GM12878 (cell line): ENCODE data around the gene IQGAP2. TPM values are rescaled to one million over a fixed set of nuclear protein-coding genes. Genes with fewer than 3 reads are reported as not detected.

Experiments
- CBX3 ChIP-seq: fragments of 200-600 bp; sonication (generic); IDR thresholded peaks from 2 replicates; pipeline ENCODE4 v1.6.1; 2016; ENCODE audit warnings: low read depth, borderline replicate concordance
- DPF2 ChIP-seq: fragments of 450-650 bp; IDR thresholded peaks from 2 replicates; pipeline ENCODE4 v1.6.1; 2017; ENCODE audit warnings: mild to moderate bottlenecking
- EGR1 ChIP-seq, 2 experiments: IDR thresholded peaks; 1 replicate in 1 of 2; 2 replicates in 1 of 2; pipeline ENCODE4 v1.6.1; 2011 to 2012; ENCODE audit warnings: low read depth in 2 of 2, low read length in 2 of 2, borderline replicate concordance in 1 of 2, mild to moderate bottlenecking in 1 of 2, moderate library complexity in 1 of 2
- IRF4 ChIP-seq: IDR thresholded peaks from 2 replicates; pipeline ENCODE4 v1.6.1; 2011; ENCODE audit warnings: low read depth, low read length
- KDM1A ChIP-seq: fragments of 200-600 bp; sonication (generic); IDR thresholded peaks from 2 replicates; pipeline ENCODE4 v1.6.1; 2016; ENCODE audit warnings: borderline replicate concordance
- MEF2A ChIP-seq: IDR thresholded peaks from 2 replicates; pipeline ENCODE4 v1.6.1; 2011; ENCODE audit warnings: low read depth, mild to moderate bottlenecking, low read length, moderate library complexity; ENCODE audit not compliant: insufficient read depth
- POLR2AphosphoS2 ChIP-seq: IDR thresholded peaks from 2 replicates; pipeline ENCODE4 v1.6.1; 2011; ENCODE audit warnings: low read depth, mild to moderate bottlenecking, low read length, improper control_type of control experiment, moderate library complexity
- RFX5 ChIP-seq: IDR thresholded peaks from 2 replicates; pipeline ENCODE4 v1.6.1; 2011; ENCODE audit warnings: low read depth, low read length, improper control_type of control experiment
- ZNF622 ChIP-seq: fragments of 450-650 bp; IDR thresholded peaks from 2 replicates; pipeline ENCODE4 v1.6.1; 2017; ENCODE audit warnings: mild to moderate bottlenecking, inconsistent platforms
- polyA plus RNA-seq, 11 experiments: library from polyadenylated mRNA; depleted of rRNA in 4 of 11; unstranded in 6 of 11; stranded (reverse) in 5 of 11; fragments of >200 nt; fragmentation: Nextera tagmentation in 4 of 11; fragmentation: Illumina TruSeq in 1 of 11; extraction: Ambion mirVana in 4 of 11; extraction: Trizol in 1 of 11; gene quantifications; 1 replicate in 1 of 11; 2 replicates in 10 of 11; pipeline versions ENCODE4 v1.2.1 to v1.2.3, GENCODE V29; 2011 to 2016; ENCODE audit warnings: inconsistent platforms in 2 of 11, missing spikeins in 2 of 11, low read depth in 1 of 11
- total RNA-seq, 4 experiments: library from RNA; depleted of rRNA in 3 of 4; stranded (reverse); fragments of >200 nt in 3 of 4; fragmentation: Illumina TruSeq in 1 of 4; extraction: Trizol in 1 of 4; gene quantifications; 2 replicates each; pipeline versions ENCODE4 v1.2.1 to v1.2.3, GENCODE V29; 2013 to 2021
- TF ChIP-seq, protein P1 (sequence below): fragments of 150-350 bp; IDR thresholded peaks from 2 replicates; pipeline ENCODE4 v1.6.1; 2016; ENCODE audit warnings: low read depth, low read length
- TF ChIP-seq, protein P2 (sequence below): IDR thresholded peaks from 2 replicates; pipeline ENCODE4 v1.6.1; 2012; ENCODE audit warnings: low read depth, low read length, improper control_type of control experiment
- TF ChIP-seq, protein P3 (sequence below): fragments of 150-350 bp; IDR thresholded peaks from 2 replicates; pipeline ENCODE4 v1.6.1; 2014; ENCODE audit warnings: mild to moderate bottlenecking, low read depth, low read length
- TF ChIP-seq, protein P4 (sequence below): IDR thresholded peaks from 2 replicates; pipeline ENCODE4 v1.6.1; 2011; ENCODE audit warnings: borderline replicate concordance, low read depth, mild to moderate bottlenecking, moderate library complexity, low read length; ENCODE audit not compliant: insufficient read depth, poor library complexity, severe bottlenecking
- TF ChIP-seq, protein P5 (sequence below): fragments of 450-650 bp; formaldehyde crosslinking; IDR thresholded peaks from 2 replicates; pipeline ENCODE4 v1.4.0; 2020; ENCODE audit warnings: mild to moderate bottlenecking, moderate library complexity
- TF ChIP-seq, protein P6 (sequence below): fragments of 450-650 bp; IDR thresholded peaks from 2 replicates; pipeline ENCODE4 v1.6.1; 2017; ENCODE audit warnings: antibody characterized with exemption, mild to moderate bottlenecking, moderate library complexity

The IQGAP2 gene
- total and polyA plus RNA-seq, 10 of the 15 experiments (the other 5 are each of a cell fraction or from before 2014, with no cell fraction given): 14.5 to 41.4 (median 21.8) TPM

DNA sequence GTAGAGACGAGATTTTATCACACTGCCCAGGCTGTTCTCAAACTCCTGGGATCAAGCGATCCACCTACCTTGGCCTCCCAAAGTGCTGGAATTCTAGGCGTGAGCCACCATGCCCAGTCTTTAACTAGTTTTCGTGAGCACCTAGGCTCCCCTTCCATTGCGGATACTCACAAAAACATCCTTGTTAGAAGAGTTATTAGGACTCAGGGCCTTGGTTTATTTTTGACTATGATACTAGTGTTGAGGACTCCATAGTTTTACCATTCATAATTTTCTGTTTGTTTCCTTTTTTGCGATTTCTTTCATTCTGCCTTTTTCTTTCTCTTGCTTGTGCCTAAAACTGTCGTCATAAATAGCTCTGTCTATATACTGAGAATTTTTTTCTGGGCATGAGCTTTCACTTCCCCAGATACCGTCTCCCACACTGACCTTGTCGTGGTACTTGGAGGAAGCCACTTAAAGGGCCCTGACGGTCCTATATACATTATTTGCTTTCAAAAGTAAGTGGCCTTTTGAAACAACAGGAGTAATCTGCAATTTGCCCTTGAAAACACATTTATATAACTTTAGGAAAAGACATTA is 318.0 kb downstream of the IQGAP2 start (continued):
- peak; percentile 78; the same call in 1 of the 2 replicates for TF ChIP-seq IRF4
- peak; percentile 69; the same call in 1 of the 2 replicates for TF ChIP-seq MEF2A
- TF ChIP-seq, protein P1, sequence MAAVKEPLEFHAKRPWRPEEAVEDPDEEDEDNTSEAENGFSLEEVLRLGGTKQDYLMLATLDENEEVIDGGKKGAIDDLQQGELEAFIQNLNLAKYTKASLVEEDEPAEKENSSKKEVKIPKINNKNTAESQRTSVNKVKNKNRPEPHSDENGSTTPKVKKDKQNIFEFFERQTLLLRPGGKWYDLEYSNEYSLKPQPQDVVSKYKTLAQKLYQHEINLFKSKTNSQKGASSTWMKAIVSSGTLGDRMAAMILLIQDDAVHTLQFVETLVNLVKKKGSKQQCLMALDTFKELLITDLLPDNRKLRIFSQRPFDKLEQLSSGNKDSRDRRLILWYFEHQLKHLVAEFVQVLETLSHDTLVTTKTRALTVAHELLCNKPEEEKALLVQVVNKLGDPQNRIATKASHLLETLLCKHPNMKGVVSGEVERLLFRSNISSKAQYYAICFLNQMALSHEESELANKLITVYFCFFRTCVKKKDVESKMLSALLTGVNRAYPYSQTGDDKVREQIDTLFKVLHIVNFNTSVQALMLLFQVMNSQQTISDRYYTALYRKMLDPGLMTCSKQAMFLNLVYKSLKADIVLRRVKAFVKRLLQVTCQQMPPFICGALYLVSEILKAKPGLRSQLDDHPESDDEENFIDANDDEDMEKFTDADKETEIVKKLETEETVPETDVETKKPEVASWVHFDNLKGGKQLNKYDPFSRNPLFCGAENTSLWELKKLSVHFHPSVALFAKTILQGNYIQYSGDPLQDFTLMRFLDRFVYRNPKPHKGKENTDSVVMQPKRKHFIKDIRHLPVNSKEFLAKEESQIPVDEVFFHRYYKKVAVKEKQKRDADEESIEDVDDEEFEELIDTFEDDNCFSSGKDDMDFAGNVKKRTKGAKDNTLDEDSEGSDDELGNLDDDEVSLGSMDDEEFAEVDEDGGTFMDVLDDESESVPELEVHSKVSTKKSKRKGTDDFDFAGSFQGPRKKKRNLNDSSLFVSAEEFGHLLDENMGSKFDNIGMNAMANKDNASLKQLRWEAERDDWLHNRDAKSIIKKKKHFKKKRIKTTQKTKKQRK: no peak
- TF ChIP-seq, protein P2, sequence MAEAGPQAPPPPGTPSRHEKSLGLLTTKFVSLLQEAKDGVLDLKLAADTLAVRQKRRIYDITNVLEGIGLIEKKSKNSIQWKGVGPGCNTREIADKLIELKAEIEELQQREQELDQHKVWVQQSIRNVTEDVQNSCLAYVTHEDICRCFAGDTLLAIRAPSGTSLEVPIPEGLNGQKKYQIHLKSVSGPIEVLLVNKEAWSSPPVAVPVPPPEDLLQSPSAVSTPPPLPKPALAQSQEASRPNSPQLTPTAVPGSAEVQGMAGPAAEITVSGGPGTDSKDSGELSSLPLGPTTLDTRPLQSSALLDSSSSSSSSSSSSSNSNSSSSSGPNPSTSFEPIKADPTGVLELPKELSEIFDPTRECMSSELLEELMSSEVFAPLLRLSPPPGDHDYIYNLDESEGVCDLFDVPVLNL: no peak
- TF ChIP-seq POLR2AphosphoS2: no peak
- TF ChIP-seq, protein P3, sequence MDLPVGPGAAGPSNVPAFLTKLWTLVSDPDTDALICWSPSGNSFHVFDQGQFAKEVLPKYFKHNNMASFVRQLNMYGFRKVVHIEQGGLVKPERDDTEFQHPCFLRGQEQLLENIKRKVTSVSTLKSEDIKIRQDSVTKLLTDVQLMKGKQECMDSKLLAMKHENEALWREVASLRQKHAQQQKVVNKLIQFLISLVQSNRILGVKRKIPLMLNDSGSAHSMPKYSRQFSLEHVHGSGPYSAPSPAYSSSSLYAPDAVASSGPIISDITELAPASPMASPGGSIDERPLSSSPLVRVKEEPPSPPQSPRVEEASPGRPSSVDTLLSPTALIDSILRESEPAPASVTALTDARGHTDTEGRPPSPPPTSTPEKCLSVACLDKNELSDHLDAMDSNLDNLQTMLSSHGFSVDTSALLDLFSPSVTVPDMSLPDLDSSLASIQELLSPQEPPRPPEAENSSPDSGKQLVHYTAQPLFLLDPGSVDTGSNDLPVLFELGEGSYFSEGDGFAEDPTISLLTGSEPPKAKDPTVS: no peak
- TF ChIP-seq EGR1 (IDR thresholded peaks at IDR 0.05; ENCODE audit: borderline replicate concordance in 1 of 2, low read depth in 2 of 2, low read length in 2 of 2): no peak
- TF ChIP-seq ZNF622: no peak
- TF ChIP-seq, protein P4, sequence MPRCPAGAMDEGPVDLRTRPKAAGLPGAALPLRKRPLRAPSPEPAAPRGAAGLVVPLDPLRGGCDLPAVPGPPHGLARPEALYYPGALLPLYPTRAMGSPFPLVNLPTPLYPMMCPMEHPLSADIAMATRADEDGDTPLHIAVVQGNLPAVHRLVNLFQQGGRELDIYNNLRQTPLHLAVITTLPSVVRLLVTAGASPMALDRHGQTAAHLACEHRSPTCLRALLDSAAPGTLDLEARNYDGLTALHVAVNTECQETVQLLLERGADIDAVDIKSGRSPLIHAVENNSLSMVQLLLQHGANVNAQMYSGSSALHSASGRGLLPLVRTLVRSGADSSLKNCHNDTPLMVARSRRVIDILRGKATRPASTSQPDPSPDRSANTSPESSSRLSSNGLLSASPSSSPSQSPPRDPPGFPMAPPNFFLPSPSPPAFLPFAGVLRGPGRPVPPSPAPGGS: no peak
- TF ChIP-seq, protein P5, sequence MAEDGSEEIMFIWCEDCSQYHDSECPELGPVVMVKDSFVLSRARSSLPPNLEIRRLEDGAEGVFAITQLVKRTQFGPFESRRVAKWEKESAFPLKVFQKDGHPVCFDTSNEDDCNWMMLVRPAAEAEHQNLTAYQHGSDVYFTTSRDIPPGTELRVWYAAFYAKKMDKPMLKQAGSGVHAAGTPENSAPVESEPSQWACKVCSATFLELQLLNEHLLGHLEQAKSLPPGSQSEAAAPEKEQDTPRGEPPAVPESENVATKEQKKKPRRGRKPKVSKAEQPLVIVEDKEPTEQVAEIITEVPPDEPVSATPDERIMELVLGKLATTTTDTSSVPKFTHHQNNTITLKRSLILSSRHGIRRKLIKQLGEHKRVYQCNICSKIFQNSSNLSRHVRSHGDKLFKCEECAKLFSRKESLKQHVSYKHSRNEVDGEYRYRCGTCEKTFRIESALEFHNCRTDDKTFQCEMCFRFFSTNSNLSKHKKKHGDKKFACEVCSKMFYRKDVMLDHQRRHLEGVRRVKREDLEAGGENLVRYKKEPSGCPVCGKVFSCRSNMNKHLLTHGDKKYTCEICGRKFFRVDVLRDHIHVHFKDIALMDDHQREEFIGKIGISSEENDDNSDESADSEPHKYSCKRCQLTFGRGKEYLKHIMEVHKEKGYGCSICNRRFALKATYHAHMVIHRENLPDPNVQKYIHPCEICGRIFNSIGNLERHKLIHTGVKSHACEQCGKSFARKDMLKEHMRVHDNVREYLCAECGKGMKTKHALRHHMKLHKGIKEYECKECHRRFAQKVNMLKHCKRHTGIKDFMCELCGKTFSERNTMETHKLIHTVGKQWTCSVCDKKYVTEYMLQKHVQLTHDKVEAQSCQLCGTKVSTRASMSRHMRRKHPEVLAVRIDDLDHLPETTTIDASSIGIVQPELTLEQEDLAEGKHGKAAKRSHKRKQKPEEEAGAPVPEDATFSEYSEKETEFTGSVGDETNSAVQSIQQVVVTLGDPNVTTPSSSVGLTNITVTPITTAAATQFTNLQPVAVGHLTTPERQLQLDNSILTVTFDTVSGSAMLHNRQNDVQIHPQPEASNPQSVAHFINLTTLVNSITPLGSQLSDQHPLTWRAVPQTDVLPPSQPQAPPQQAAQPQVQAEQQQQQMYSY: no peak
- no peak for TF ChIP-seq KDM1A
- TF ChIP-seq, protein P6, sequence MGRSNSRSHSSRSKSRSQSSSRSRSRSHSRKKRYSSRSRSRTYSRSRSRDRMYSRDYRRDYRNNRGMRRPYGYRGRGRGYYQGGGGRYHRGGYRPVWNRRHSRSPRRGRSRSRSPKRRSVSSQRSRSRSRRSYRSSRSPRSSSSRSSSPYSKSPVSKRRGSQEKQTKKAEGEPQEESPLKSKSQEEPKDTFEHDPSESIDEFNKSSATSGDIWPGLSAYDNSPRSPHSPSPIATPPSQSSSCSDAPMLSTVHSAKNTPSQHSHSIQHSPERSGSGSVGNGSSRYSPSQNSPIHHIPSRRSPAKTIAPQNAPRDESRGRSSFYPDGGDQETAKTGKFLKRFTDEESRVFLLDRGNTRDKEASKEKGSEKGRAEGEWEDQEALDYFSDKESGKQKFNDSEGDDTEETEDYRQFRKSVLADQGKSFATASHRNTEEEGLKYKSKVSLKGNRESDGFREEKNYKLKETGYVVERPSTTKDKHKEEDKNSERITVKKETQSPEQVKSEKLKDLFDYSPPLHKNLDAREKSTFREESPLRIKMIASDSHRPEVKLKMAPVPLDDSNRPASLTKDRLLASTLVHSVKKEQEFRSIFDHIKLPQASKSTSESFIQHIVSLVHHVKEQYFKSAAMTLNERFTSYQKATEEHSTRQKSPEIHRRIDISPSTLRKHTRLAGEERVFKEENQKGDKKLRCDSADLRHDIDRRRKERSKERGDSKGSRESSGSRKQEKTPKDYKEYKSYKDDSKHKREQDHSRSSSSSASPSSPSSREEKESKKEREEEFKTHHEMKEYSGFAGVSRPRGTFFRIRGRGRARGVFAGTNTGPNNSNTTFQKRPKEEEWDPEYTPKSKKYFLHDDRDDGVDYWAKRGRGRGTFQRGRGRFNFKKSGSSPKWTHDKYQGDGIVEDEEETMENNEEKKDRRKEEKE: no peak
- no peak for TF ChIP-seq CBX3
- 0 out of 2 replicates have a peak, but pooled peaks have one; percentile 64 for TF ChIP-seq DPF2
- TF ChIP-seq RFX5: no peak
